K562 (cell line): Measurements from ENCODE around the gene HDAC7.

ENCODE experiments used
- CREB1 ChIP-seq, 2 experiments: sonication (generic) in 1 of 2; formaldehyde crosslinking in 1 of 2; IDR thresholded peaks; 2 replicates each; pipeline versions ENCODE4 v1.6.1 to v1.8.0; 2012 to 2022; ENCODE audit warnings: inconsistent platforms in 1 of 2, mild to moderate bottlenecking in 1 of 2, missing genetic modification reagents in 1 of 2, moderate library complexity in 1 of 2
- CTCF ChIP-seq, 3 experiments: IDR thresholded peaks in 2 of 3; conservative IDR thresholded peaks in 1 of 3; 2 replicates each; pipeline ENCODE4 v1.5.1; 2011 to 2012; ENCODE audit warnings: low read length in 3 of 3, mild to moderate bottlenecking in 3 of 3, control low read depth in 2 of 3, improper control_type of control experiment in 1 of 3, inconsistent platforms in 1 of 3, low read depth in 1 of 3, mixed read lengths in 1 of 3, moderate library complexity in 1 of 3; ENCODE audit not compliant: insufficient read depth in 2 of 3
- EZH2 ChIP-seq: IDR thresholded peaks from 2 replicates; pipeline ENCODE4 v1.6.1; 2012; ENCODE audit warnings: low read depth, mild to moderate bottlenecking, inconsistent platforms, low read length, borderline replicate concordance
- FOXK2 ChIP-seq, 2 experiments: fragments of 450-650 bp; IDR thresholded peaks in 1 of 2; conservative IDR thresholded peaks in 1 of 2; 2 replicates each; pipeline ENCODE4 v1.6.1; 2016; ENCODE audit warnings: low read depth in 2 of 2, mild to moderate bottlenecking in 1 of 2
- KLF16 ChIP-seq: IDR thresholded peaks from 2 replicates; pipeline ENCODE4 v1.6.1; 2016; ENCODE audit warnings: antibody characterized with exemption
- NFE2 ChIP-seq: IDR thresholded peaks from 2 replicates; pipeline ENCODE4 v1.6.1; 2014; ENCODE audit warnings: antibody characterized with exemption, low read depth
- SRSF1 ChIP-seq: fragments of 200-400 bp; formaldehyde crosslinking; IDR thresholded peaks from 2 replicates; pipeline ENCODE4 v1.6.1; 2017; ENCODE audit warnings: mild to moderate bottlenecking, low read depth, low read length, moderate library complexity

- no peak for TF ChIP-seq EZH2
- TF ChIP-seq NFE2, result no peak
- no peak for TF ChIP-seq CTCF (IDR thresholded peaks at IDR 0.05 in 2 of 3, conservative IDR thresholded peaks at IDR 0.05 in 1 of 3; ENCODE audit: insufficient read depth in 2 of 3, low read depth in 1 of 3, low read length in 3 of 3)
- TF ChIP-seq SRSF1, result no peak
- no peak for TF ChIP-seq FOXK2 (conservative IDR thresholded peaks at IDR 0.05 in 1 of 2, IDR thresholded peaks at IDR 0.05 in 1 of 2; ENCODE audit: low read depth in 2 of 2)
- no peak for TF ChIP-seq CREB1 (IDR thresholded peaks at IDR 0.05)
- TF ChIP-seq CREB1 (CRISPR knock-in tag; IDR thresholded peaks at IDR 0.05), result no peak
- TF ChIP-seq KLF16, result no peak
These were observed 3.1 kb downstream of the HDAC7 start for GRCh38 chr12:47816403-47817271.
